ENCODE results near the gene SELENBP1. TPM values are rescaled to one million over a fixed set of nuclear protein-coding genes. Genes with fewer than 3 reads are reported as not detected.

Gene SELENBP1
- total and polyA plus RNA-seq, 9 of the 15 experiments (the other 6 are each of a cell fraction or from before 2014, with no cell fraction given), result 25.8 to 81.2 (median 47.1) TPM

- TF ChIP-seq CBX1 (IDR thresholded peaks at IDR 0.05; ENCODE audit: low read depth), result no peak
- peak; percentile 46 to 91; a peak in 2 of 4 replicates for TF ChIP-seq SIN3A (IDR thresholded peaks at IDR 0.05; ENCODE audit: borderline replicate concordance in 2 of 2, control insufficient read depth in 1 of 2, low read depth in 2 of 2, low read length in 2 of 2)
- TF ChIP-seq TCF15 (CRISPR knock-in tag; IDR thresholded peaks at IDR 0.05), result no peak
- no peak for TF ChIP-seq KLF10 (CRISPR knock-in tag; IDR thresholded peaks at IDR 0.05)
- TF ChIP-seq SAFB2 (IDR thresholded peaks at IDR 0.05; ENCODE audit: borderline replicate concordance, low read depth, low read length, severe bottlenecking), result no peak
- no peak for TF ChIP-seq HMG20B (CRISPR knock-in tag; IDR thresholded peaks at IDR 0.05)
- TF ChIP-seq NCOA6 (IDR thresholded peaks at IDR 0.05), result no peak
- TF ChIP-seq BMI1 (IDR thresholded peaks at IDR 0.05; ENCODE audit: low read length), result no peak
- peak in 1 of 2 experiments; percentile 79; a peak in 1 of 4 replicates for TF ChIP-seq ARNT (IDR thresholded peaks at IDR 0.05)
- no peak for TF ChIP-seq BCL6 (CRISPR knock-in tag; IDR thresholded peaks at IDR 0.05)
- TF ChIP-seq ZNF639 (CRISPR knock-in tag; conservative IDR thresholded peaks at IDR 0.05 in 1 of 2, IDR thresholded peaks at IDR 0.05 in 1 of 2), result peak in 1 of 2 experiments; percentile 43; a peak in 2 of 4 replicates
- no peak for TF ChIP-seq ZNF24 (IDR thresholded peaks at IDR 0.05)
- TF ChIP-seq TAF1 (IDR thresholded peaks at IDR 0.05; ENCODE audit: control insufficient read depth, extremely low read depth, insufficient read depth, low read length, severe bottlenecking), result peak; percentile 16
- TF ChIP-seq CTBP1 (IDR thresholded peaks at IDR 0.05; ENCODE audit: borderline replicate concordance), result no peak
- TF ChIP-seq ERF (CRISPR knock-in tag; IDR thresholded peaks at IDR 0.05), result no peak
- TF ChIP-seq ZFPM2 (CRISPR knock-in tag; IDR thresholded peaks at IDR 0.05), result no peak
- no peak for TF ChIP-seq ZNF143 (CRISPR knock-in tag; IDR thresholded peaks at IDR 0.05)
- TF ChIP-seq ZNF175 (CRISPR knock-in tag; IDR thresholded peaks at IDR 0.05; ENCODE audit: low read depth), result no peak
- TF ChIP-seq ATF6 (CRISPR knock-in tag; IDR thresholded peaks at IDR 0.05), result no peak
- no peak for TF ChIP-seq TCF7 (IDR thresholded peaks at IDR 0.05; ENCODE audit: borderline replicate concordance)
- TF ChIP-seq FOXP1 (CRISPR knock-in tag; IDR thresholded peaks at IDR 0.05), result no peak
- no peak for TF ChIP-seq SETDB1 (IDR thresholded peaks at IDR 0.05; ENCODE audit: low read length)
- TF ChIP-seq CLOCK (CRISPR knock-in tag; IDR thresholded peaks at IDR 0.05; ENCODE audit: borderline replicate concordance), result no peak
Observed at GRCh38 chr1:151327223-151327902, 45.1 kb downstream of the SELENBP1 start, which contains the start of gene PI4KB (continued).
